HepG2 (cell line): ENCODE results near the gene ZFP69B. TPM values are rescaled to one million over a fixed set of nuclear protein-coding genes. Genes with fewer than 3 reads are reported as not detected.

Experiments
- ATF1 ChIP-seq: IDR thresholded peaks from 2 replicates; pipeline ENCODE4 v1.6.1; 2016; ENCODE audit warnings: mild to moderate bottlenecking, control low read depth
- DMAP1 ChIP-seq: IDR thresholded peaks from 2 replicates; pipeline ENCODE4 v1.6.1; 2016
- FOXP1 ChIP-seq, 2 experiments: fragments of 450-650 bp in 1 of 2; IDR thresholded peaks; 2 replicates each; pipeline ENCODE4 v1.6.1; 2017 to 2018; ENCODE audit warnings: antibody characterized with exemption in 1 of 2
- HIVEP1 ChIP-seq: sonication (generic); formaldehyde crosslinking; IDR thresholded peaks from 2 replicates; pipeline ENCODE4 v1.4.0; 2020; ENCODE audit warnings: mild to moderate bottlenecking, missing genetic modification reagents
- RARG ChIP-seq: sonication (generic); formaldehyde crosslinking; IDR thresholded peaks from 2 replicates; pipeline ENCODE4 v1.4.0; 2020; ENCODE audit warnings: low read depth, mild to moderate bottlenecking, missing genetic modification reagents
- SRSF1 ChIP-seq: fragments of 200-400 bp; formaldehyde crosslinking; optimal IDR thresholded peaks from 2 replicates; pipeline ENCODE3; 2017; ENCODE audit warnings: mild to moderate bottlenecking, low read depth, low read length, moderate library complexity
- TCF12 ChIP-seq, 2 experiments: fragments of 450-650 bp in 1 of 2; sonication (generic) in 1 of 2; formaldehyde crosslinking in 1 of 2; IDR thresholded peaks; 2 replicates each; pipeline versions ENCODE4 v1.6.1 to v1.8.0; 2017 to 2022; ENCODE audit warnings: antibody characterized with exemption in 1 of 2, mild to moderate bottlenecking in 1 of 2, missing genetic modification reagents in 1 of 2, moderate library complexity in 1 of 2
- ZNF234 ChIP-seq: sonication (generic); formaldehyde crosslinking; conservative IDR thresholded peaks from 2 replicates; pipeline ENCODE4 v1.5.1; 2020; ENCODE audit warnings: mild to moderate bottlenecking, missing genetic modification reagents
- ZNF543 ChIP-seq: sonication (generic); formaldehyde crosslinking; IDR thresholded peaks from 2 replicates; pipeline ENCODE4 v1.4.0; 2020; ENCODE audit warnings: mild to moderate bottlenecking, missing genetic modification reagents
- ZNF609 ChIP-seq: sonication (generic); formaldehyde crosslinking; IDR thresholded peaks from 2 replicates; pipeline ENCODE4 v1.4.0; 2020; ENCODE audit warnings: mild to moderate bottlenecking, missing genetic modification reagents, borderline replicate concordance
- ZNF616 ChIP-seq: sonication (generic); formaldehyde crosslinking; IDR thresholded peaks from 2 replicates; pipeline ENCODE4 v1.5.0; 2020; ENCODE audit warnings: low read depth, mild to moderate bottlenecking, missing genetic modification reagents
- ZNF639 ChIP-seq: conservative IDR thresholded peaks from 2 replicates; pipeline ENCODE4 v1.6.1; 2018; ENCODE audit warnings: missing genetic modification reagents
- ZSCAN29 ChIP-seq: sonication (generic); formaldehyde crosslinking; conservative IDR thresholded peaks from 2 replicates; pipeline ENCODE4 v1.4.0; 2020; ENCODE audit warnings: mild to moderate bottlenecking, missing genetic modification reagents
- polyA plus RNA-seq, 8 experiments: library from polyadenylated mRNA; depleted of rRNA in 3 of 8; stranded (reverse) in 7 of 8; unstranded in 1 of 8; fragments of >200 nt; fragmentation: Illumina TruSeq in 4 of 8; extraction: Trizol in 4 of 8; gene quantifications; 2 replicates each; pipeline versions ENCODE4 v1.2.1 to v1.2.3, GENCODE V29; 2011 to 2016; ENCODE audit warnings: low read depth in 4 of 8, missing spikeins in 1 of 8, mixed read lengths in 1 of 8; ENCODE audit not compliant: insufficient read depth in 1 of 8
- total RNA-seq, 5 experiments: library from RNA; depleted of rRNA; stranded (reverse); fragments of >200 nt; fragmentation: Illumina TruSeq; extraction: Trizol; gene quantifications; 2 replicates each; pipeline ENCODE4 v1.2.3, GENCODE V29; 2016; ENCODE audit warnings: low read depth in 1 of 5

Gene ZFP69B
- total and polyA plus RNA-seq, 2 of the 13 experiments (the other 11 are each of a cell fraction or from before 2014, with no cell fraction given): 4.6 to 7.7 TPM

- 0 out of 2 replicates have a peak, but pooled peaks have one; percentile 48 for TF ChIP-seq ZNF616 (CRISPR knock-in tag)
- peak; percentile 77 for TF ChIP-seq ZNF609 (CRISPR knock-in tag)
- TF ChIP-seq FOXP1 (IDR thresholded peaks at IDR 0.05): no peak
- peak; percentile 56 for TF ChIP-seq FOXP1 (CRISPR knock-in tag; IDR thresholded peaks at IDR 0.05)
- TF ChIP-seq ZSCAN29 (CRISPR knock-in tag): peak; percentile 77; the same call in 1 of the 2 replicates
- TF ChIP-seq ZNF234 (CRISPR knock-in tag): peak; percentile 71; the same call in 1 of the 2 replicates
- no peak for TF ChIP-seq TCF12 (IDR thresholded peaks at IDR 0.05)
- TF ChIP-seq TCF12 (CRISPR knock-in tag; IDR thresholded peaks at IDR 0.05): peak; percentile 78; the same call in 1 of the 2 replicates
- TF ChIP-seq DMAP1 (CRISPR knock-in tag): peak; percentile 55
- TF ChIP-seq ZNF543 (CRISPR knock-in tag): no peak
- peak; percentile 40; the same call in 1 of the 2 replicates for TF ChIP-seq RARG (CRISPR knock-in tag)
- 0 out of 2 replicates have a peak, but pooled peaks have one; percentile 36 for TF ChIP-seq ZNF639 (CRISPR knock-in tag)
- peak; percentile 57 for TF ChIP-seq ATF1
- peak; percentile 60; the same call in 1 of the 2 replicates for TF ChIP-seq HIVEP1 (CRISPR knock-in tag)
- TF ChIP-seq SRSF1: no peak
Measured at GRCh38 chr1:40421431-40422384, 28.6 kb upstream of the ZFP69B start (continued).
